GM10248 (cell line): ENCODE measurements around the gene ZNF384.
A peak's percentile ranks its signal among the peaks of the same experiment; 100 is the strongest.

Source experiments
- CTCF ChIA-PET: fragments of 300-600 bp; sonication (Branson Sonifier 250); formaldehyde crosslinking; extraction: SDS; loops from one replicate; lab custom pipeline; 2021; ENCODE audit warnings: antibody characterized with exemption; lab: Yijun Ruan, JAX
- POLR2A ChIA-PET: fragments of 350-650 bp; sonication (Branson Sonifier 250); formaldehyde crosslinking; extraction: SDS; loops from one replicate; lab custom pipeline; 2020; ENCODE audit warnings: antibody characterized with exemption; lab: Yijun Ruan, JAX
- DNase-seq: peaks from one replicate; pipeline ENCODE4 v3.0.0; 2012; ENCODE audit errors: extremely low spot score
- TF ChIP-seq, protein P1 (sequence below): IDR thresholded peaks from 2 replicates; pipeline ENCODE4 v1.5.1; 2012; ENCODE audit warnings: mild to moderate bottlenecking, low read depth; ENCODE audit errors: extremely low read depth, missing control alignments, control extremely low read depth

ZNF384 gene

DNA sequence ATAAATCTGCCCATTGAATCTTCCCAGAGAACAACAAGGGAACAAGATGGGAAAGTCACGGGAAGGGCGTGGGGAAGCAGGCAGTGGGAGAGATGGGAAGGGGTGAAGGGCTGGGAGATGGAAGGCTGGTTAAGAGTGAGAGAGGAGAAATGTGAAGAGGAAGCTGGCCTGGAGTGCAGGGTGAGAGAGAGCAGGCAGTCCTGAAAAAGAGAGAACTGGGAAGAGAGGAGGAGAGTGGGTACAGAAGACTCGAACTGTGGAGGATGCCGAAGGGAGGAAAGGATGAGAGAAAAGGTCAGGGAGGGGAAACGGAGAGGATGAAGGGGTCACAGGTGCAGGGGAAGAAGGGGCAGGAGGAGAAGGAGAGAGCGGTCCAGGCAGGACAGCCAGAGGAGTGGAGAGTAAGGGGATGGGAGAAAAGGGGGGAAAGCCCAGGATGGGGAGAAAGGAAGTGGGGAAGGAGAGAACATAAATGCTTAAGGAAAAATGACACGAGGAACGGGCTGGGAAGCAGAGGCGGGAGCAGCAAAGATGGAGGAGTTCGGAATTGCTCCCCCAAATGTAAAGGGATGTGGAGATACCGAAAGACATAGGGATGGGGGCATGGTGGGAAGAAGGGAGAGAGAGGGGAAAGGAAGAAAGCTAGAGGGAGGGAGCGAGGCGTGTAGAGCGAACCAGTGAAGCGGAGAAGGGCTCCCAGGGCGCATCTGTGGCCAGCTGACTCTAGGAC is 10.2 kb upstream of the ZNF384 start:
- POLR2A ChIA-PET = interaction anchor here (0.5 to 0.6 kb wide), 2 partner anchors 10 to 153 kb away, joined by 3 to 9 read pairs; partner anchors contain the start of gene ZNF384
- no peak for DNase-seq
- CTCF ChIA-PET = interaction anchor here (1.1 to 2.1 kb wide), 6 partner anchors 10 to 67 kb away, joined by 3 to 9 read pairs (median 5); partner anchors contain the start of genes MLF2, PTMS and ZNF384
- TF ChIP-seq, protein P1, sequence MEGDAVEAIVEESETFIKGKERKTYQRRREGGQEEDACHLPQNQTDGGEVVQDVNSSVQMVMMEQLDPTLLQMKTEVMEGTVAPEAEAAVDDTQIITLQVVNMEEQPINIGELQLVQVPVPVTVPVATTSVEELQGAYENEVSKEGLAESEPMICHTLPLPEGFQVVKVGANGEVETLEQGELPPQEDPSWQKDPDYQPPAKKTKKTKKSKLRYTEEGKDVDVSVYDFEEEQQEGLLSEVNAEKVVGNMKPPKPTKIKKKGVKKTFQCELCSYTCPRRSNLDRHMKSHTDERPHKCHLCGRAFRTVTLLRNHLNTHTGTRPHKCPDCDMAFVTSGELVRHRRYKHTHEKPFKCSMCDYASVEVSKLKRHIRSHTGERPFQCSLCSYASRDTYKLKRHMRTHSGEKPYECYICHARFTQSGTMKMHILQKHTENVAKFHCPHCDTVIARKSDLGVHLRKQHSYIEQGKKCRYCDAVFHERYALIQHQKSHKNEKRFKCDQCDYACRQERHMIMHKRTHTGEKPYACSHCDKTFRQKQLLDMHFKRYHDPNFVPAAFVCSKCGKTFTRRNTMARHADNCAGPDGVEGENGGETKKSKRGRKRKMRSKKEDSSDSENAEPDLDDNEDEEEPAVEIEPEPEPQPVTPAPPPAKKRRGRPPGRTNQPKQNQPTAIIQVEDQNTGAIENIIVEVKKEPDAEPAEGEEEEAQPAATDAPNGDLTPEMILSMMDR = no peak

DNA sequence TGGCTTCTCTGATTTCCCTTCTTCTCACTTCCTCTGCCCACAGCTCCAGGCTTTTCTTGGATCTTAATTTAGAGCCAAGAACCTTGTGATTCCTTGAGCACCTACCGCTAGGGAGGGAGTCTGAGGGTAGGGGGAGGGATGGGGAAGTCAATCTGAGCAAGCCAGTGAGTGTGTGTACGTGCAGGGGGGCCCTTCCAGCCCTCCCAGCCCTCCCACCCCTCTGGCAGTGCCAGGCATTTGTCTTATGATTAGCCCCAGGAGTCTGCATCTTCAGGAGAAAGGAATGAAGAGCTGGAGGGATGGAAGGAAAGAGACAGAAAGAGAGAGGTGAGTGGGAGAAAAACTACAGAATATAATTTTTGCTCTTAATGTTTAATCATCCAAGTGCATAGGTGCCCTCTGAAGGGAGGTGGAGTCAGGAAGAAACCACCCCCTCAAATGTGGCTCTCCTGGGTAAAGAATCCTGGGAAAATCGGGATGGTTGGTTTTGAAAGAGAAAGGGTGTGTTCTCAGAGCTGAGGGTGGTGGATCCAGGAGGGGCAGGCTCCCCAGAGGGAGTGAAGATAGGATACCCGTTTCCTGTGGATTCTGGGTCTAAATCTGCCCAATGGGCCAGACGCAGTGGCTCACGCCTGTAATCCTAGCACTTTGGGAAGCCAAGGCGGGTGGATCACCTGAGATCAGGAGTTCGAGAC is 9.3 kb upstream of the ZNF384 start:
- CTCF ChIA-PET = interaction anchor here (0.7 to 2.1 kb wide), 15 partner anchors 9 to 154 kb away, joined by 3 to 9 read pairs (median 4); partner anchors contain the start of genes COPS7A, LPAR5, MLF2 and PTMS
- TF ChIP-seq, protein P1 = no peak
- POLR2A ChIA-PET = interaction anchor here (1.2 kb wide), 1 partner anchor 25 kb away, joined by 3 read pairs; the partner anchor contains the start of gene COPS7A

GRCh38 chr12:6697584-6698351 is 8.6 kb upstream of the ZNF384 start:
- POLR2A ChIA-PET = interaction anchor here (1.2 kb wide), 1 partner anchor 26 kb away, joined by 3 read pairs; the partner anchor contains the start of gene COPS7A
- TF ChIP-seq, protein P1 = peak; percentile 56
- DNase-seq = peak; percentile 63
- CTCF ChIA-PET = interaction anchor here (0.7 to 2.1 kb wide), 15 partner anchors 9 to 153 kb away, joined by 3 to 9 read pairs (median 4); partner anchors contain the start of genes COPS7A, LPAR5, MLF2 and PTMS

More for the DNA sequence above, 9.3 kb upstream of the ZNF384 start:
- DNase-seq = no peak

GRCh38 chr12:6696690-6697583 is 7.8 kb upstream of the ZNF384 start:
- POLR2A ChIA-PET = no interaction called here
- CTCF ChIA-PET = interaction anchor here (1.0 to 1.6 kb wide), 4 partner anchors 10 to 78 kb away, joined by 3 to 4 read pairs (median 4); partner anchors contain the start of genes COPS7A and LPAR5
- TF ChIP-seq, protein P1 = no peak
- DNase-seq = peak; percentile 63

DNA sequence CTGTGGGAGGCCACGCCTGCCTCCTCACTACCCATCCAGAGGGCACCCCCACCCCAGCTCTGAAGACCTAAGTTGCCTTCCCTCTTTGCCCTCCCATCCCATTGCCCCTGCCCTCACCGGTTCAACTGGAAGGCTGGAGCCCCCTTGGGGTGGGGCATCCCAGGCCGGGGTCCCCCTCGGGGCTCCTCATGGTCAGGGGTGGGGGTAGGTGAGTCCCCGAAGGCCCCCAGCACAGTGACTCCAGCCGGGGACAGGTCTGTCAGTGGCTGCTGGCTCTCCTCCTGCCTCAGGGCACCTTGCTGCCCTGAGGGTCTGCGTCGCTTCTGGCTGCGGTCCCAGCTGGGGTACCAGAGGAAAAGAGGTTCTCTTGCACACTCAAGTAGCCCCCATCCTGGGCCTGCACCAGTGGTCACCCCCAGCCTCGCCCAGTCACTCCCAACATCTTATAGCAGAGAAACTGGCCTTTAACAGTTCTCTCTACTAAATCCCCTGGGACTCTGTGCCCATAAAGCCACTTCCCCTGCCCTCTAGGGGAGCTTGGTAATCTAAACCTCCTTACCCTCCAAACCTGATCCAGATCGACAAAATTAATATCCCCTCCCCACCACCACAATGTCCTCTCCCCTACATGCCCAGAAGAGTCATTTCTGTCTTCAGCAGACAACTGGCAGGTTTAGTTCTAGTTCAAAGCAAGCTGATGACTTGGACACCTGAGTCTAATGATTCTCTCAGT is 6.3 kb upstream of the ZNF384 start:
- POLR2A ChIA-PET = no interaction called here
- no peak for DNase-seq
- CTCF ChIA-PET = interaction anchor here (0.6 to 1.6 kb wide), 5 partner anchors 18 to 72 kb away, joined by 3 to 4 read pairs (median 3); partner anchors contain the start of genes COPS7A and MLF2
- TF ChIP-seq, protein P1 = no peak
